CD4-positive, alpha-beta T cell (primary cell): Measurements from ENCODE around the gene A2M. TPM values are rescaled to one million over a fixed set of nuclear protein-coding genes. Genes with fewer than 3 reads are reported as not detected.

Experiments
- ATAC-seq: fragments of 200-7000 bp; cut with Tn5 transposase; one replicate; pipeline ENCODE4 v1.10.0; 2022; ENCODE audit warnings: mild to moderate bottlenecking; ENCODE audit not compliant: poor library complexity
- CTCF ChIA-PET: fragments of 350-600 bp; sonication (Branson Sonifier 250); formaldehyde crosslinking; loops from one replicate; lab custom pipeline; 2021; ENCODE audit warnings: antibody characterized with exemption, inconsistent platforms; lab: Charles Lee
- POLR2A ChIA-PET: fragments of 350-600 bp; sonication (Branson Sonifier 250); formaldehyde crosslinking; loops from one replicate; lab custom pipeline; 2021; ENCODE audit warnings: antibody characterized with exemption, inconsistent platforms; lab: Charles Lee
- DNase-seq, 14 experiments: peaks; one replicate each; pipeline ENCODE4 v3.0.0-alpha.2; 2013 to 2020; ENCODE audit warnings: mixed read lengths in 2 of 14
- H3K27ac ChIP-seq, 2 donors: one replicate each; pipeline versions ENCODE4 v1.5.1 to v1.7.0; 2013; ENCODE audit warnings: low read length in 2 of 2, low read depth in 1 of 2, mild to moderate bottlenecking in 1 of 2
- H3K27me3 ChIP-seq, 2 experiments: 1 replicate in 1 of 2; 2 replicates in 1 of 2; pipeline versions ENCODE4 v1.6.1 to v1.7.0; 2013; ENCODE audit warnings: low read length in 2 of 2, control low read depth in 1 of 2, mild to moderate bottlenecking in 1 of 2, moderate library complexity in 1 of 2; ENCODE audit not compliant: insufficient read depth in 2 of 2, control insufficient read depth in 1 of 2
- H3K36me3 ChIP-seq: one replicate; pipeline ENCODE4 v1.6.1; 2013; ENCODE audit warnings: low read length, control low read depth; ENCODE audit not compliant: insufficient read depth
- H3K4me1 ChIP-seq: one replicate; pipeline ENCODE4 v1.6.1; 2013; ENCODE audit warnings: low read length, control low read depth; ENCODE audit not compliant: insufficient read depth
- H3K4me3 ChIP-seq: one replicate; pipeline ENCODE4 v1.5.1; 2013; ENCODE audit warnings: mild to moderate bottlenecking, low read length, moderate library complexity
- H3K9me3 ChIP-seq, 2 experiments: 1 replicate in 1 of 2; 2 replicates in 1 of 2; pipeline versions ENCODE4 v1.6.1 to v1.7.0; 2013; ENCODE audit warnings: low read length in 2 of 2, mild to moderate bottlenecking in 2 of 2, control low read depth in 1 of 2, moderate library complexity in 1 of 2; ENCODE audit not compliant: control insufficient read depth in 1 of 2, insufficient read depth in 1 of 2
- H3K27ac Mint-ChIP-seq: one replicate; pipeline ENCODE4 v1.8.0; 2020; ENCODE audit warnings: mixed read lengths
- H3K27me3 Mint-ChIP-seq: one replicate; pipeline ENCODE4 v1.8.0; 2021; ENCODE audit warnings: mixed read lengths
- H3K36me3 Mint-ChIP-seq: one replicate; pipeline ENCODE4 v1.8.0; 2021; ENCODE audit warnings: low read depth, mixed read lengths
- H3K4me1 Mint-ChIP-seq: one replicate; pipeline ENCODE4 v1.8.0; 2021; ENCODE audit warnings: low read depth, mixed read lengths
- H3K4me3 Mint-ChIP-seq: one replicate; pipeline ENCODE4 v1.8.0; 2020; ENCODE audit warnings: mild to moderate bottlenecking, mixed read lengths
- H3K9me3 Mint-ChIP-seq: one replicate; pipeline ENCODE4 v1.8.0; 2020; ENCODE audit warnings: mixed read lengths
- CTCF ChIP-seq: fragments of 200-600 bp; IDR thresholded peaks from one replicate; pipeline ENCODE4 v1.8.0; 2022; ENCODE audit warnings: antibody characterized with exemption, mild to moderate bottlenecking
- intact Hi-C, 2 experiments: fragments of 100-400 bp; cut with DNase I in 1 of 2; cut with micrococcal nuclease in 1 of 2; formaldehyde crosslinking; loops; one replicate each; pipeline versions ENCODE4 v1.15.1 to v1.9.0; 2023 to 2025; cut with DNase I, micrococcal nuclease
- total RNA-seq, 174 experiments: library from RNA in 2 of 174; stranded (reverse) in 2 of 174; gene quantifications; one replicate each; pipeline ENCODE4 v1.2.3 and lab custom pipeline; 2021 to 2026

The A2M gene
- total RNA-seq, 2 experiments from 2014 or later, result not detected

DNA sequence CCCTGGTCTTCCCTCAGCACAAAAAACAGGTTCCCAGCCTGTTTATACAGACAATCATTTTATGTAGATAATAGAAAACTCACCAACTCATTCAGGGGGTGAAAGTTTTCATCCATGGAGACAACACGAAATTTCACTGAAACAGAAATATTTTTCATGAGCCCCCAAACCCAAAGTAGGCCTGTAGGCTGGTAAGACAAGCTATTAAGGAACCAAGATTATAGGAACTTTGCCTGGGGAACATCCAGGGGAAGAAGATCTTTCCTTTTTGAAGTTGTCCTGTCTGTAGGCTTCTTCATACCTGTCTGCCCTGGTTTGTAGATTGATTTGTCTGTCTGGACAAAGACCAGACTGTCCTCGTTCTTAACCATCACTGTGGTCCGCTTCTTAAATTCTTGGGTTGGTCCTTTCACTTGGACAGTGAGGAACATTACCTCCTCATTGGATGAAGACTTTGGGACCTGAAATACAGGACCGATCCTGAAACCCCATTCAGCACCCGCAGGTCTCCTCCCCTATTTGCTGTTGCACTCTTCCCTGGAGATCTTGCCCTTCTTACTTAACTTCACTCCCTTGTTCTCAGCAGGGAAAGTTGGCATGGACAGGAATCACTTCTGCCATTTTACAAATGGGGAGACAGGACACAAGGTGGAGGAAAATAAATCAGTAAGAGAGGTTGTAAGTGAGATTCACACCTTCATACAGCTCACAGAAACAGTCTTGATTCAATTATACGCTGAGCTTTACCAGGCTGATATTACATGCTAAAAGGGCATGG, 3.5 kb downstream of the A2M start:
- peaks cover 12% of the 10 kb centered on the region for H3K4me1 Mint-ChIP-seq
- H3K27ac Mint-ChIP-seq, result no peak overlapping the region
- Histone ChIP-seq H3K4me3 (no peak overlapping the region), H3K9me3 (no peaks in the 10 kb centered on the region), H3K27ac (no peak overlapping the region), H3K27me3 (no peaks in the 10 kb centered on the region), H3K36me3 (peaks cover 8% of the 10 kb centered on the region), H3K4me1 (peaks cover 6% of the 10 kb centered on the region)
- no peaks in the 10 kb centered on the region for H3K36me3 Mint-ChIP-seq
- no peaks in the 10 kb centered on the region for H3K9me3 Mint-ChIP-seq
- no peak for TF ChIP-seq CTCF
- intact Hi-C loops, result no loop called here
- ChIA-PET CTCF (no interaction called here), POLR2A (no interaction called here)
- no peak overlapping the region for H3K4me3 Mint-ChIP-seq
- no peak for ATAC-seq
- no peak for DNase-seq
- no peaks in the 10 kb centered on the region for H3K27me3 Mint-ChIP-seq

DNA sequence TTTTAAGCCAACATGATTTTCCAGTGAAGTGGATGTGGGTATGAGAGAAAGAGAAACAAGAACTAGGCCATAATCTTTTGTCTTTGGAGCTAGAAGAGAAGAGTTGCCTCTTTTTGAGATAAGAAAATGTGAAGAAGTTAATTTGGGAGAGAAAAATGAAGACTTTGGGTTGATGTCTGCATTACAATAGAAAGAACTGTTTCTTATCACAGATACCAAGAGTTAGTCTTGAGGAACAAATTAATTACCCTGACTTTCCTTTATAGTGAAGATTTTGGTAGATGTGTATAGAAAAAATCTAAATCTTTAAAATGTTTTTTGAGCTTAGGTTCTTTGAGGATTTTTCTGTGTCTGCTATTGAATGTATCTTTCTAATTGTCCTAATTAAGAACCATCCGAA, 4.2 kb downstream of the A2M start:
- TF ChIP-seq CTCF, result no peak
- Histone ChIP-seq H3K9me3 (no peaks in the 10 kb centered on the region), H3K36me3 (peaks cover 8% of the 10 kb centered on the region), H3K4me3 (no peak overlapping the region), H3K27me3 (no peaks in the 10 kb centered on the region), H3K4me1 (peaks cover 6% of the 10 kb centered on the region), H3K27ac (no peak overlapping the region)
- POLR2A ChIA-PET, result no interaction called here
- Mint-ChIP-seq H3K27ac (no peak overlapping the region), H3K36me3 (no peaks in the 10 kb centered on the region), H3K27me3 (no peaks in the 10 kb centered on the region), H3K4me1 (peaks cover 10% of the 10 kb centered on the region), H3K9me3 (no peaks in the 10 kb centered on the region), H3K4me3 (no peak overlapping the region)
- no peak for ATAC-seq
- intact Hi-C loops, result no loop called here
- DNase-seq, result no peak
- CTCF ChIA-PET, result interaction anchor here (2.0 kb wide), 1 partner anchor 10 kb away, joined by 5 read pairs; no protein-coding TSS in a partner anchor

DNA sequence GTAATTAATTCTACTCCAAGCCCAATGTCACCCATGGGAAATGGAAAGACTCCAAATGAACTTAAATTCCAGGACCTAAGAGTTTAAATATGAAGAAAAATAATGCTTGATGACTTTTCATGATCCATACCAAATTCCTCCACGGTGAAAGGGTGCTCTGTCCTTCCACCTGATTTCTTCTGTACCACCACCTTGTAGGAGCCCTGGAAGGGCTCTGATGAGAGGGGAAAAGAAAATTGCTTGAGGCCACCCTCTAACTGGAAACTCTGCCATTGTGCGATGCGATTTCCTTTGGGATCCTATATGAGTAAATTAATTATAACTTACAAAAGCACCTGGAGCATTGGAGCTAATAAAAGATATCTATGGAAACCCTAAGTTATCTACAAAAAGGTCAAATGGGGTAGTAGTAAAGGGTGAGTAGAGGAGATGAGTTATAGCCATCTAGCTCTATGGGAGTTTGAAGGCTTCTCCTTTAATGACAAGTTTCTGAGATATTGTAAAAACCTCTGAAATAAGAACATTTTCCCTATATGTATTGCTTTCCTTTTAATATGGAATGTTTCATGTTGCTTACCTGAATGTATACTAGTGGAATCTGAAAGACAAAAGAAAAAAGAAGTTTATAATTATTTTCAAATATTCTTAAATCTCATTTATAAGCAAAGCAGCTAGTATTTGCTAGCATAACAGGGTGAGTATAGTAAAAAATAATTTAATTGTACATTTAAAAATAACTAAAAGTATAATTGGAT, 5.8 kb downstream of the A2M start:
- Mint-ChIP-seq H3K9me3 (no peaks in the 10 kb centered on the region), H3K36me3 (no peaks in the 10 kb centered on the region), H3K4me3 (no peak overlapping the region), H3K27ac (no peak overlapping the region), H3K27me3 (no peaks in the 10 kb centered on the region), H3K4me1 (no peaks in the 10 kb centered on the region)
- H3K27ac ChIP-seq, result no peak overlapping the region
- ChIA-PET POLR2A (no interaction called here), CTCF (interaction anchor here (2.0 kb wide), 1 partner anchor 8 kb away, joined by 5 read pairs; no protein-coding TSS in a partner anchor)
- H3K4me1 ChIP-seq, result no peaks in the 10 kb centered on the region
- intact Hi-C loops, result no loop called here
- peaks cover 8% of the 10 kb centered on the region for H3K36me3 ChIP-seq
- H3K9me3 ChIP-seq, result no peaks in the 10 kb centered on the region
- DNase-seq, result no peak
- no peak for ATAC-seq
- no peaks in the 10 kb centered on the region for H3K27me3 ChIP-seq
- H3K4me3 ChIP-seq, result no peak overlapping the region
- TF ChIP-seq CTCF, result no peak
